Transverse colon (tissue), 4 donors: ENCODE measurements around the gene KCNMB1.

ENCODE experiments used
- EP300 ChIP-seq: sonication (generic); formaldehyde crosslinking; IDR thresholded peaks from one replicate; pipeline ENCODE4 v1.6.1; 2017; ENCODE audit warnings: antibody characterized with exemption, low read depth
- POLR2A ChIP-seq: fragments of 450-650 bp; IDR thresholded peaks from one replicate; pipeline ENCODE4 v1.6.1; 2016; ENCODE audit warnings: antibody characterized with exemption, mild to moderate bottlenecking, moderate library complexity
- POLR2AphosphoS5 ChIP-seq, 3 donors: sonication (generic); formaldehyde crosslinking; IDR thresholded peaks; one replicate each; pipeline ENCODE4 v1.6.1; 2016; ENCODE audit warnings: antibody characterized with exemption in 3 of 3
- TF ChIP-seq, protein P1 (sequence below), 5 experiments: fragments of 200-600 bp in 3 of 5; fragments of 450-650 bp in 2 of 5; sonication (generic) in 3 of 5; IDR thresholded peaks; 1 replicate in 2 of 5; 2 replicates in 3 of 5; pipeline ENCODE4 v1.5.1; 2016 to 2017; ENCODE audit warnings: antibody characterized with exemption in 5 of 5, inconsistent platforms in 3 of 5, mild to moderate bottlenecking in 2 of 5, moderate library complexity in 1 of 5

DNA sequence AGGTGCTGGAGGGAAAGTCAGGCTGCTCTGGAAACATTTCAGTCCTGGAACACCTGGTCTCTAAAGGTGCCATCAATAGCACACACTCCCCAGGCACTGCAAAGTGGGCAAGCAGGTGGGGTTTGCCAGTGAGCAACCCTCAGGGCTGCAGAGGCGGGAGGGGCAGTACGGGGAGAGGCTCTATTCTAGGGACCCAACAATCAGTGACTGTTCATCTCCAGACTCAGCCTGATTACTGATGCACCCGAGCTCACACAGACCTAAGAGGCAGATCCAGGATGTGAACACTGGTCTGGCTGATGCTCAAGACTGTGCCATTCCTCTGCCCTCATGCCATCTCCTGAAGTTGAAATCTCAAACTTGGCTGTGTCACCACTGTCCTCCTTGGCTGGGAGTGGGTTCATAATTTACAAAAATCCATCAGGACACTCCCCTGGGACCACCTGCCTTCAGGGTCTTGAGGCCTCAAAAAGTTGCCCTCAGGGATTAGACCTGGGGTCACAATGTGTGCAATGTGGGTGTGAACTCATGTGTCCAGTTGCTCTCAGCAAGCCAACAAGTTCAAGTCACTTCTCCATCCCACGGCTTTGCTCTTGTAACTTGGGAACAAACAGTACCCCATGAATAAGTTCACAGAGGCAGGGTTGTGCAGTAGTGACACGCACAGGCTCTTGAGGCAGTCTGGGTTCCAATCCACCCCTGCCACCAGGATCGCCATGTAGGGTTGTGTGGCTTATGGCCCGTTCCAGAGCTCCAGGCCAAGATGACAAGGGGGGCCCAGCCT, 19.9 kb upstream of the KCNMB1 start:
- no peak for TF ChIP-seq POLR2AphosphoS5 (IDR thresholded peaks at IDR 0.05)
- TF ChIP-seq, protein P1, sequence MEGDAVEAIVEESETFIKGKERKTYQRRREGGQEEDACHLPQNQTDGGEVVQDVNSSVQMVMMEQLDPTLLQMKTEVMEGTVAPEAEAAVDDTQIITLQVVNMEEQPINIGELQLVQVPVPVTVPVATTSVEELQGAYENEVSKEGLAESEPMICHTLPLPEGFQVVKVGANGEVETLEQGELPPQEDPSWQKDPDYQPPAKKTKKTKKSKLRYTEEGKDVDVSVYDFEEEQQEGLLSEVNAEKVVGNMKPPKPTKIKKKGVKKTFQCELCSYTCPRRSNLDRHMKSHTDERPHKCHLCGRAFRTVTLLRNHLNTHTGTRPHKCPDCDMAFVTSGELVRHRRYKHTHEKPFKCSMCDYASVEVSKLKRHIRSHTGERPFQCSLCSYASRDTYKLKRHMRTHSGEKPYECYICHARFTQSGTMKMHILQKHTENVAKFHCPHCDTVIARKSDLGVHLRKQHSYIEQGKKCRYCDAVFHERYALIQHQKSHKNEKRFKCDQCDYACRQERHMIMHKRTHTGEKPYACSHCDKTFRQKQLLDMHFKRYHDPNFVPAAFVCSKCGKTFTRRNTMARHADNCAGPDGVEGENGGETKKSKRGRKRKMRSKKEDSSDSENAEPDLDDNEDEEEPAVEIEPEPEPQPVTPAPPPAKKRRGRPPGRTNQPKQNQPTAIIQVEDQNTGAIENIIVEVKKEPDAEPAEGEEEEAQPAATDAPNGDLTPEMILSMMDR (IDR thresholded peaks at IDR 0.05), result no peak
- TF ChIP-seq POLR2A, result no peak
- no peak for TF ChIP-seq EP300
